ENCODE measurements around the gene TK2. TPM values are rescaled to one million over a fixed set of nuclear protein-coding genes. Genes with fewer than 3 reads are reported as not detected.
"Not testable (repeated sequence)": the region's sequence is repeated elsewhere in the genome, so short reads cannot be mapped to it uniquely, and the experiment has no call there.

Gene TK2
- total and polyA plus RNA-seq, 2 experiments from 2014 or later: 1.8 to 4.2 TPM

DNA sequence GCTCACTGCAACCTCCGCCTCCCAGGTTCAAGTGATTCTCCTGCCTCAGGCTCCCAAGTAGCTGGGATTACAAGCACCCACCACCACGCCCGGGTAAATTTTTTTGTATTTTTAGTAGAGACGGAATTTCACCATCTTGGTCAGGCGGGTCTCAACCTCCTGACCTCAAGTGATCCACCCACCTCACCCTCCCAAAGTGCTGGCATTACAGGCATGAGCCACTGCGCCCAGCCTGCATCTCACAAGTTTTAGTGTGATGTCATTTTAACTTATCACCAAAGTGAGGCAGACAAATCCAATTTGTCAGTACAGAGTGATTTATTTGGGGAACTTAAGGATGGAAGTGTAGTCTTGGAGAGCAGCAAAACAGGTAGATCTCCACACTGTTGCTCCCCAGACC, 83.3 kb downstream of the TK2 start:
- not testable (repeated sequence) for H3F3A ChIP-seq (replicated peaks; ENCODE audit: low read depth); H3K4me3 Mint-ChIP-seq; H3K9me3 Mint-ChIP-seq; H3K4me1 Mint-ChIP-seq; H3K27me3 ChIP-seq (ENCODE audit: insufficient read depth); H3K9me2 ChIP-seq (ENCODE audit: insufficient read depth); H3K36me3 Mint-ChIP-seq (ENCODE audit: low read depth); H4K20me1 ChIP-seq (replicated peaks; ENCODE audit: insufficient read depth); H3K27me3 Mint-ChIP-seq (ENCODE audit: insufficient read depth, low read depth, poor library complexity); H3K4me3 ChIP-seq; H3K27ac Mint-ChIP-seq; H3K36me3 ChIP-seq (ENCODE audit: insufficient read depth); H3K4me1 ChIP-seq (ENCODE audit: insufficient read depth); DNase-seq (ENCODE audit: low spot score); H3K27ac ChIP-seq (ENCODE audit: low read depth); H3K4me2 ChIP-seq; ATAC-seq; H3K79me2 ChIP-seq (replicated peaks; ENCODE audit: insufficient read depth); H2AFZ ChIP-seq

DNA sequence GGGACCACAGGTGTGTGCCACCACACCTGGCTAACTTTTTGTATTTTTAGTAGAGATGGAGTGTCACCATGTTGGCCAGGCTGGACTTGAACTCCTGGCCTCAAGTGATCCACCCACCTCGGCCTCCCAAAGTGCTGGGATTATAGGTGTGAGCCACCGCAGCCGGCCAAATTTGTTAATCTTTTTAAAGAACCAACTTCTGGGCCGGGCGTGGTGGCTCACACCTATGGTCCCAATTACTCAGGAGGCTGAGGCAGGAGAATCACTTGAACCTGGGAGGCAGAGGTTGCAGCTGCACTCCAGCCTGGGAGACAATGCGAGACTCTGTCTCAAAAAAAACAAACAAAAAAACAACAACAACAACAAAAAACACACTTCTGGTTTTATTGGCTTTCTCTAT, 84.0 kb downstream of the TK2 start:
- not testable (repeated sequence) for H4K20me1 ChIP-seq (replicated peaks; ENCODE audit: insufficient read depth); DNase-seq (ENCODE audit: low spot score); H3K36me3 ChIP-seq (ENCODE audit: insufficient read depth); H3K27ac ChIP-seq (ENCODE audit: low read depth); H3K4me3 Mint-ChIP-seq; H2AFZ ChIP-seq; H3K79me2 ChIP-seq (replicated peaks; ENCODE audit: insufficient read depth); H3F3A ChIP-seq (replicated peaks; ENCODE audit: low read depth); H3K27me3 ChIP-seq (ENCODE audit: insufficient read depth); H3K4me3 ChIP-seq; H3K27ac Mint-ChIP-seq; H3K27me3 Mint-ChIP-seq (ENCODE audit: insufficient read depth, low read depth, poor library complexity); H3K36me3 Mint-ChIP-seq (ENCODE audit: low read depth); H3K4me1 Mint-ChIP-seq; H3K9me3 Mint-ChIP-seq; H3K4me1 ChIP-seq (ENCODE audit: insufficient read depth); H3K4me2 ChIP-seq; ATAC-seq; H3K9me2 ChIP-seq (ENCODE audit: insufficient read depth)

DNA sequence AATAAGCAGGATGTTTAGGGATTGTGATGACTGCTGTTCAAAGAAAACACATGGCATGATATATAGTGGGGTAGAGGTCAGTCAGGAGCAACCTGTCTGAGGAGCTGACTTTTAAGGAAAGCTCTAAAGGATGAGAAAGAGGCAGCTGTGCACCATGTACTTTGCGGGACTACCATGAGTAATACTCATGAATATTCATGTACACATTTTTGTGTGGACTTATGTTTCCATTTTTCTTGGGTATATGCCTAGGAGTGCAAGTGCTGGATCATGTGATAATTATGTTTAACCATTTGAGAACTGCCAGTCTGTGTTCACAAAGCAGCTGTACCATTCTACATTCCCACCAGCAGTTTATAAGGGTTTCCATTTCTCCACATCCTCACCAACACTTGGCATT, 87.0 kb downstream of the TK2 start:
- no peaks in the 10 kb centered on the region for H3K9me2 ChIP-seq (ENCODE audit: insufficient read depth)
- no peaks in the 10 kb centered on the region for H3K79me2 ChIP-seq (replicated peaks; ENCODE audit: insufficient read depth)
- peaks cover 10% of the 10 kb centered on the region; the same call in 1 of the 2 replicates for H3K4me1 ChIP-seq (ENCODE audit: insufficient read depth)
- no peaks in the 10 kb centered on the region for H3K36me3 ChIP-seq (ENCODE audit: insufficient read depth)
- H4K20me1 ChIP-seq (replicated peaks; ENCODE audit: insufficient read depth): no peaks in the 10 kb centered on the region
- DNase-seq (ENCODE audit: low spot score) (no peak), ATAC-seq (no peak)
- no peak overlapping the region for H2AFZ ChIP-seq
- Mint-ChIP-seq H3K9me3 (no peaks in the 10 kb centered on the region), H3K4me1 (peaks cover 13% of the 10 kb centered on the region), H3K4me3 (no peak overlapping the region), H3K36me3 (ENCODE audit: low read depth) (no peaks in the 10 kb centered on the region), H3K27ac (no peak overlapping the region), H3K27me3 (ENCODE audit: insufficient read depth, low read depth, poor library complexity) (peaks cover 6% of the 10 kb centered on the region)
- H3K4me3 ChIP-seq: no peak overlapping the region
- no peaks in the 10 kb centered on the region for H3F3A ChIP-seq (replicated peaks; ENCODE audit: low read depth)
- no peak overlapping the region for H3K4me2 ChIP-seq
- H3K27me3 ChIP-seq (ENCODE audit: insufficient read depth): no peaks in the 10 kb centered on the region
- no peak overlapping the region for H3K27ac ChIP-seq (ENCODE audit: low read depth)
- TF ChIP-seq JUNB (IDR thresholded peaks at IDR 0.05; ENCODE audit: unreplicated experiment): no peak
- no peak for TF ChIP-seq CREB1 (CRISPR knock-in tag; IDR thresholded peaks at IDR 0.05; ENCODE audit: low read depth)
- TF ChIP-seq, protein P1, sequence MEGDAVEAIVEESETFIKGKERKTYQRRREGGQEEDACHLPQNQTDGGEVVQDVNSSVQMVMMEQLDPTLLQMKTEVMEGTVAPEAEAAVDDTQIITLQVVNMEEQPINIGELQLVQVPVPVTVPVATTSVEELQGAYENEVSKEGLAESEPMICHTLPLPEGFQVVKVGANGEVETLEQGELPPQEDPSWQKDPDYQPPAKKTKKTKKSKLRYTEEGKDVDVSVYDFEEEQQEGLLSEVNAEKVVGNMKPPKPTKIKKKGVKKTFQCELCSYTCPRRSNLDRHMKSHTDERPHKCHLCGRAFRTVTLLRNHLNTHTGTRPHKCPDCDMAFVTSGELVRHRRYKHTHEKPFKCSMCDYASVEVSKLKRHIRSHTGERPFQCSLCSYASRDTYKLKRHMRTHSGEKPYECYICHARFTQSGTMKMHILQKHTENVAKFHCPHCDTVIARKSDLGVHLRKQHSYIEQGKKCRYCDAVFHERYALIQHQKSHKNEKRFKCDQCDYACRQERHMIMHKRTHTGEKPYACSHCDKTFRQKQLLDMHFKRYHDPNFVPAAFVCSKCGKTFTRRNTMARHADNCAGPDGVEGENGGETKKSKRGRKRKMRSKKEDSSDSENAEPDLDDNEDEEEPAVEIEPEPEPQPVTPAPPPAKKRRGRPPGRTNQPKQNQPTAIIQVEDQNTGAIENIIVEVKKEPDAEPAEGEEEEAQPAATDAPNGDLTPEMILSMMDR (conservative IDR thresholded peaks at IDR 0.05; ENCODE audit: low read depth in 2 of 2): no peak
- TF ChIP-seq EZH2 (IDR thresholded peaks at IDR 0.05; ENCODE audit: low read depth, unreplicated experiment): no peak
- TF ChIP-seq, protein P2, sequence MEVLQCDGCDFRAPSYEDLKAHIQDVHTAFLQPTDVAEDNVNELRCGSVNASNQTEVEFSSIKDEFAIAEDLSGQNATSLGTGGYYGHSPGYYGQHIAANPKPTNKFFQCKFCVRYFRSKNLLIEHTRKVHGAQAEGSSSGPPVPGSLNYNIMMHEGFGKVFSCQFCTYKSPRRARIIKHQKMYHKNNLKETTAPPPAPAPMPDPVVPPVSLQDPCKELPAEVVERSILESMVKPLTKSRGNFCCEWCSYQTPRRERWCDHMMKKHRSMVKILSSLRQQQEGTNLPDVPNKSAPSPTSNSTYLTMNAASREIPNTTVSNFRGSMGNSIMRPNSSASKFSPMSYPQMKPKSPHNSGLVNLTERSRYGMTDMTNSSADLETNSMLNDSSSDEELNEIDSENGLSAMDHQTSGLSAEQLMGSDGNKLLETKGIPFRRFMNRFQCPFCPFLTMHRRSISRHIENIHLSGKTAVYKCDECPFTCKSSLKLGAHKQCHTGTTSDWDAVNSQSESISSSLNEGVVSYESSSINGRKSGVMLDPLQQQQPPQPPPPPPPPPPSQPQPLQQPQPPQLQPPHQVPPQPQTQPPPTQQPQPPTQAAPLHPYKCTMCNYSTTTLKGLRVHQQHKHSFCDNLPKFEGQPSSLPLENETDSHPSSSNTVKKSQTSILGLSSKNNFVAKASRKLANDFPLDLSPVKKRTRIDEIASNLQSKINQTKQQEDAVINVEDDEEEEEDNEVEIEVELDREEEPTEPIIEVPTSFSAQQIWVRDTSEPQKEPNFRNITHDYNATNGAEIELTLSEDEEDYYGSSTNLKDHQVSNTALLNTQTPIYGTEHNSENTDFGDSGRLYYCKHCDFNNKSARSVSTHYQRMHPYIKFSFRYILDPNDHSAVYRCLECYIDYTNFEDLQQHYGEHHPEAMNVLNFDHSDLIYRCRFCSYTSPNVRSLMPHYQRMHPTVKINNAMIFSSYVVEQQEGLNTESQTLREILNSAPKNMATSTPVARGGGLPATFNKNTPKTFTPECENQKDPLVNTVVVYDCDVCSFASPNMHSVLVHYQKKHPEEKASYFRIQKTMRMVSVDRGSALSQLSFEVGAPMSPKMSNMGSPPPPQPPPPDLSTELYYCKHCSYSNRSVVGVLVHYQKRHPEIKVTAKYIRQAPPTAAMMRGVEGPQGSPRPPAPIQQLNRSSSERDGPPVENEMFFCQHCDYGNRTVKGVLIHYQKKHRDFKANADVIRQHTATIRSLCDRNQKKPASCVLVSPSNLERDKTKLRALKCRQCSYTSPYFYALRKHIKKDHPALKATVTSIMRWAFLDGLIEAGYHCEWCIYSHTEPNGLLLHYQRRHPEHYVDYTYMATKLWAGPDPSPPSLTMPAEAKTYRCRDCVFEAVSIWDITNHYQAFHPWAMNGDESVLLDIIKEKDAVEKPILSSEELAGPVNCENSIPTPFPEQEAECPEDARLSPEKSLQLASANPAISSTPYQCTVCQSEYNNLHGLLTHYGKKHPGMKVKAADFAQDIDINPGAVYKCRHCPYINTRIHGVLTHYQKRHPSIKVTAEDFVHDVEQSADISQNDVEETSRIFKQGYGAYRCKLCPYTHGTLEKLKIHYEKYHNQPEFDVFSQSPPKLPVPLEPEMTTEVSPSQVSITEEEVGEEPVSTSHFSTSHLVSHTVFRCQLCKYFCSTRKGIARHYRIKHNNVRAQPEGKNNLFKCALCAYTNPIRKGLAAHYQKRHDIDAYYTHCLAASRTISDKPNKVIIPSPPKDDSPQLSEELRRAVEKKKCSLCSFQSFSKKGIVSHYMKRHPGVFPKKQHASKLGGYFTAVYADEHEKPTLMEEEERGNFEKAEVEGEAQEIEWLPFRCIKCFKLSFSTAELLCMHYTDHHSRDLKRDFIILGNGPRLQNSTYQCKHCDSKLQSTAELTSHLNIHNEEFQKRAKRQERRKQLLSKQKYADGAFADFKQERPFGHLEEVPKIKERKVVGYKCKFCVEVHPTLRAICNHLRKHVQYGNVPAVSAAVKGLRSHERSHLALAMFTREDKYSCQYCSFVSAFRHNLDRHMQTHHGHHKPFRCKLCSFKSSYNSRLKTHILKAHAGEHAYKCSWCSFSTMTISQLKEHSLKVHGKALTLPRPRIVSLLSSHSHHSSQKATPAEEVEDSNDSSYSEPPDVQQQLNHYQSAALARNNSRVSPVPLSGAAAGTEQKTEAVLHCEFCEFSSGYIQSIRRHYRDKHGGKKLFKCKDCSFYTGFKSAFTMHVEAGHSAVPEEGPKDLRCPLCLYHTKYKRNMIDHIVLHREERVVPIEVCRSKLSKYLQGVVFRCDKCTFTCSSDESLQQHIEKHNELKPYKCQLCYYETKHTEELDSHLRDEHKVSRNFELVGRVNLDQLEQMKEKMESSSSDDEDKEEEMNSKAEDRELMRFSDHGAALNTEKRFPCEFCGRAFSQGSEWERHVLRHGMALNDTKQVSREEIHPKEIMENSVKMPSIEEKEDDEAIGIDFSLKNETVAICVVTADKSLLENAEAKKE (CRISPR knock-in tag; IDR thresholded peaks at IDR 0.05): no peak
- TF ChIP-seq, protein P3, sequence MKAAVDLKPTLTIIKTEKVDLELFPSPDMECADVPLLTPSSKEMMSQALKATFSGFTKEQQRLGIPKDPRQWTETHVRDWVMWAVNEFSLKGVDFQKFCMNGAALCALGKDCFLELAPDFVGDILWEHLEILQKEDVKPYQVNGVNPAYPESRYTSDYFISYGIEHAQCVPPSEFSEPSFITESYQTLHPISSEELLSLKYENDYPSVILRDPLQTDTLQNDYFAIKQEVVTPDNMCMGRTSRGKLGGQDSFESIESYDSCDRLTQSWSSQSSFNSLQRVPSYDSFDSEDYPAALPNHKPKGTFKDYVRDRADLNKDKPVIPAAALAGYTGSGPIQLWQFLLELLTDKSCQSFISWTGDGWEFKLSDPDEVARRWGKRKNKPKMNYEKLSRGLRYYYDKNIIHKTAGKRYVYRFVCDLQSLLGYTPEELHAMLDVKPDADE (IDR thresholded peaks at IDR 0.05): no peak
- no peak for TF ChIP-seq STAT1 (IDR thresholded peaks at IDR 0.05; ENCODE audit: unreplicated experiment)

Data from GM23338 (cell line).